Measurements from ENCODE around the gene SMIM44. TPM values are rescaled to one million over a fixed set of nuclear protein-coding genes. Genes with fewer than 3 reads are reported as not detected.
A peak's percentile ranks its signal among the peaks of the same experiment; 100 is the strongest.
"Not testable (repeated sequence)": the region's sequence is repeated elsewhere in the genome, so short reads cannot be mapped to it uniquely, and the experiment has no call there.

SMIM44 gene
- total RNA-seq, 2 donors from 2014 or later: not detected

GRCh38 chr19:3459965-3460582 is 23.2 kb downstream of the SMIM44 start:
- ATAC-seq (replicated peaks in 1 of 2) (no peak), DNase-seq (no peak)
- no peak overlapping the region for H3K27ac Mint-ChIP-seq
- no peaks in the 10 kb centered on the region for H3K27me3 Mint-ChIP-seq (ENCODE audit: low read depth)
- no peaks in the 10 kb centered on the region for H3K4me1 Mint-ChIP-seq (ENCODE audit: low read depth)
- no peaks in the 10 kb centered on the region for H3K36me3 Mint-ChIP-seq (ENCODE audit: insufficient read depth in 2 of 2)
- H3K9me3 Mint-ChIP-seq: no peaks in the 10 kb centered on the region
- no peak overlapping the region for H3K4me3 Mint-ChIP-seq

- H3K4me1 Mint-ChIP-seq (ENCODE audit: low read depth): no peaks in the 10 kb centered on the region
- no peaks in the 10 kb centered on the region for H3K27me3 Mint-ChIP-seq (ENCODE audit: low read depth)
- no peak for DNase-seq
- ATAC-seq (replicated peaks in 1 of 2): no peak
- no peaks in the 10 kb centered on the region for H3K36me3 Mint-ChIP-seq (ENCODE audit: insufficient read depth in 2 of 2)
- H3K27ac Mint-ChIP-seq: no peak overlapping the region
- H3K9me3 Mint-ChIP-seq: no peaks in the 10 kb centered on the region
- H3K4me3 Mint-ChIP-seq: no peak overlapping the region
These were observed 24.0 kb downstream of the SMIM44 start for GRCh38 chr19:3459089-3459881.

GRCh38 chr19:3458229-3459088 is 24.8 kb downstream of the SMIM44 start:
- ATAC-seq (replicated peaks in 1 of 2) (no peak), DNase-seq (no peak)
- Mint-ChIP-seq H3K36me3 (ENCODE audit: insufficient read depth in 2 of 2) (no peaks in the 10 kb centered on the region), H3K27ac (no peak overlapping the region), H3K4me3 (no peak overlapping the region), H3K27me3 (ENCODE audit: low read depth) (no peaks in the 10 kb centered on the region), H3K4me1 (ENCODE audit: low read depth) (no peaks in the 10 kb centered on the region), H3K9me3 (no peaks in the 10 kb centered on the region)

- Mint-ChIP-seq H3K27ac (no peak overlapping the region), H3K36me3 (ENCODE audit: insufficient read depth in 2 of 2) (peaks cover 0 to 2% of the 10 kb centered on the region in 2 donors), H3K4me1 (ENCODE audit: low read depth) (no peaks in the 10 kb centered on the region), H3K9me3 (no peaks in the 10 kb centered on the region), H3K4me3 (no peak overlapping the region), H3K27me3 (ENCODE audit: low read depth) (no peaks in the 10 kb centered on the region)
- DNase-seq: no peak
- peak in 1 of 2 donors; percentile 7 for ATAC-seq (replicated peaks in 1 of 2)
These were observed 25.6 kb downstream of the SMIM44 start for GRCh38 chr19:3457528-3458228.

- peak in 1 of 2 donors; percentile 13 for ATAC-seq (replicated peaks in 1 of 2)
- Mint-ChIP-seq H3K36me3 (ENCODE audit: insufficient read depth in 2 of 2) (peaks cover 2% of the 10 kb centered on the region in 2 donors), H3K27me3 (ENCODE audit: low read depth) (no peaks in the 10 kb centered on the region), H3K9me3 (no peaks in the 10 kb centered on the region), H3K27ac (no peak overlapping the region), H3K4me1 (ENCODE audit: low read depth) (no peaks in the 10 kb centered on the region), H3K4me3 (no peak overlapping the region)
- no peak for DNase-seq
These were observed 26.2 kb downstream of the SMIM44 start for GRCh38 chr19:3456925-3457527.

- DNase-seq (no peak), ATAC-seq (replicated peaks in 1 of 2) (no peak)
- Mint-ChIP-seq H3K27me3 (ENCODE audit: low read depth) (no peaks in the 10 kb centered on the region), H3K4me3 (peak overlapping the region in 1 of 2 donors; percentile 2), H3K4me1 (ENCODE audit: low read depth) (no peaks in the 10 kb centered on the region), H3K9me3 (no peaks in the 10 kb centered on the region), H3K27ac (no peak overlapping the region), H3K36me3 (ENCODE audit: insufficient read depth in 2 of 2) (peaks cover 2% of the 10 kb centered on the region in 2 donors)
These were observed 27.2 kb downstream of the SMIM44 start for GRCh38 chr19:3455960-3456601.

- Mint-ChIP-seq H3K36me3 (ENCODE audit: insufficient read depth in 2 of 2) (peaks cover 2% of the 10 kb centered on the region in 2 donors), H3K9me3 (no peaks in the 10 kb centered on the region), H3K27me3 (ENCODE audit: low read depth) (no peaks in the 10 kb centered on the region), H3K4me3 (peak overlapping the region in 1 of 2 donors; percentile 2), H3K27ac (no peak overlapping the region), H3K4me1 (ENCODE audit: low read depth) (no peaks in the 10 kb centered on the region)
- no peak for DNase-seq
- no peak for ATAC-seq (replicated peaks in 1 of 2)
These were observed 27.8 kb downstream of the SMIM44 start for GRCh38 chr19:3455393-3455955.

- ATAC-seq (replicated peaks in 1 of 2) (no peak), DNase-seq (no peak)
- no peaks in the 10 kb centered on the region for H3K4me1 Mint-ChIP-seq (ENCODE audit: low read depth)
- H3K27me3 Mint-ChIP-seq (ENCODE audit: low read depth): no peaks in the 10 kb centered on the region
- no peak overlapping the region for H3K27ac Mint-ChIP-seq
- peaks cover 2% of the 10 kb centered on the region in 2 donors for H3K36me3 Mint-ChIP-seq (ENCODE audit: insufficient read depth in 2 of 2)
- H3K9me3 Mint-ChIP-seq: no peaks in the 10 kb centered on the region
- H3K4me3 Mint-ChIP-seq: no peak overlapping the region
These were observed 28.4 kb downstream of the SMIM44 start for GRCh38 chr19:3454656-3455392.

- DNase-seq (no peak), ATAC-seq (replicated peaks in 1 of 2) (no peak)
- no peak overlapping the region for H3K4me3 Mint-ChIP-seq
- no peaks in the 10 kb centered on the region for H3K9me3 Mint-ChIP-seq
- H3K4me1 Mint-ChIP-seq (ENCODE audit: low read depth): no peaks in the 10 kb centered on the region
- H3K36me3 Mint-ChIP-seq (ENCODE audit: insufficient read depth in 2 of 2): peaks cover 2% of the 10 kb centered on the region in 2 donors
- H3K27me3 Mint-ChIP-seq (ENCODE audit: low read depth): no peaks in the 10 kb centered on the region
- no peak overlapping the region for H3K27ac Mint-ChIP-seq
These were observed 29.4 kb downstream of the SMIM44 start for GRCh38 chr19:3453840-3454239.

GRCh38 chr19:3452942-3453214 is 30.4 kb downstream of the SMIM44 start:
- not testable (repeated sequence) for H3K9me3 Mint-ChIP-seq; H3K36me3 Mint-ChIP-seq (ENCODE audit: insufficient read depth in 2 of 2); H3K27ac Mint-ChIP-seq; H3K27me3 Mint-ChIP-seq (ENCODE audit: low read depth); H3K4me3 Mint-ChIP-seq; ATAC-seq (replicated peaks in 1 of 2); H3K4me1 Mint-ChIP-seq (ENCODE audit: low read depth); DNase-seq

GRCh38 chr19:3452171-3452941 is 30.9 kb downstream of the SMIM44 start:
- Mint-ChIP-seq H3K27me3 (ENCODE audit: low read depth) (no peaks in the 10 kb centered on the region), H3K4me1 (ENCODE audit: low read depth) (no peaks in the 10 kb centered on the region), H3K9me3 (no peaks in the 10 kb centered on the region), H3K4me3 (no peak overlapping the region), H3K27ac (no peak overlapping the region), H3K36me3 (ENCODE audit: insufficient read depth in 2 of 2) (peaks cover 2% of the 10 kb centered on the region in 2 donors)
- no peak for DNase-seq
- ATAC-seq (replicated peaks in 1 of 2): no peak

All from activated T-cell treated with anti-CD3 and anti-CD28 coated beads, Interleukin-2, amount 50 U/mL, for 72 hours (primary cell).